Measurements from ENCODE around the gene CCDC160. TPM values are rescaled to one million over a fixed set of nuclear protein-coding genes. Genes with fewer than 3 reads are reported as not detected.
"Not testable (repeated sequence)": the region's sequence is repeated elsewhere in the genome, so short reads cannot be mapped to it uniquely, and the experiment has no call there.

CCDC160 gene
- total RNA-seq (0.09 TPM), polyA plus RNA-seq (0.43 TPM)
- long read RNA-seq, donor 1 = 0 reads
- long read RNA-seq, donor 2 = 0 reads
- long read RNA-seq, donor 3 = 0 reads
- long read RNA-seq, donor 4 = 0 reads
- long read RNA-seq, donor 5, partial matches to known transcripts = 0 of 1 reads
- long read RNA-seq, donor 5, other reads (novel, unspliced or antisense) = 0 of 1 reads
- long read RNA-seq, donor 6 = 0 reads
- long read RNA-seq, donor 7 = 0 reads
- long read RNA-seq, donor 8 = 0 reads
- long read RNA-seq, donor 9 = 0 reads
- long read RNA-seq, donor 10 = 0 reads

DNA sequence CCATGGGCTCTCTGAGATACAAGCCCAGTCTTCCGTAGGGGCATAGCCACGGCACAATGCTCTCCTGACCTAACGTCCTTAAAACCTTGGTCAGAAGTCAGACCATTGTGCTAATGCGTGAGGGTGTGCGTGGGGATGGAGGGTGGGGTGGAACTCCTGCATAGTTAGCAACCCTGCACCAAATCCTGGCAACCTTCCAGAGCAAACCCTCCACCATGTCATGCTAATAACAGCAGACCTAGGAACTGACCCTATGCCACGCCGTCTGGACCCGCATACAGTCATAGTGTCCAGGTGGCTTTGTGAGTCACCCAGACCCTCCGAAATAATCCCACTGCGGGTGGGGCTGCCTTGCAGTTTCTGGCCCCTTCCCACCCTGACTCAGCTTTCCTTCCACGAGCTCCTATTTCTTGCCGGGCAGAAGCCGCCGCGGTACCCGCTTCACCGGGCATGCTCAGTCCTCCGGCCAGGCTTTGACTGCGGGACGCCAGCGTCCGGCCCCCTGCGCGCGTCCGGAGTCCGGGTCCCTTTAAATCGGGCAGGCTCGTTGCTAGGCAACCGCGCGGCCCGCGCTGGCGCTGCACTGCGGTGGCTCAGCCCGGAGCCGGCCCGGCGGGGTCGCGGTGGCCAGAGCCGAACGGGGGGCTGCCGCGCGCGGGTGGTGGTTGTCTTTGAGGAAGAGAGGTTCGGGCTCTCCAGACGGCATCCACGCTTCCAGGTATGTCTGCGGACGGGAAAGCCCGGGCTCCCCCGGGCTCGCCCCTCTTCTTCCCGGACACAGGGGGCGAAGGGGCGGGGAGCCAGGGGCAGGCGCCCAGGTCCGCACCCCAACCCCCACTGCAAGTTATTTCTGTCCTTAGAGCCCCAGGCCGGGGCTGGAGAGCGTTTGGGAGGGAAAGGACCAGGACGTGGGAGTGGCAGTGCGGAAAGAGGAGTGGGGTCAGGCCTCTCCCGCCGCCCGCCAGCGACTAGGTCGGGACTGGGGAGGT lies at the start of gene CCDC160:
Gene CCDC160 (plus strand): TSS at position 557 of the 989 bp plus-strand sequence. CDS start 7,619 bp downstream, outside the sequence.
- H3K4me3 ChIP-seq (ENCODE audit: low read length in 2 of 2) = peak within 1 kb of the TSS in 1 of 2 donors; percentile 29
- no peak for DNase-seq (ENCODE audit: low read depth in 6 of 9, low spot score in 9 of 9)
- peaks cover 0 to 3% of the 10 kb centered on the region in 2 donors for H3K9me3 ChIP-seq (ENCODE audit: control insufficient read depth in 2 of 2, insufficient read depth in 1 of 2, low read length in 1 of 2)
- no peak within 1 kb of the TSS for H3K27ac ChIP-seq (ENCODE audit: low read depth in 1 of 2, low read length in 1 of 2)
- WGBS = 10% methylated on average over 70 of the region's 70 CpGs
- peaks cover 10 to 29% of the 10 kb centered on the region in 2 donors for H3K27me3 ChIP-seq (ENCODE audit: control insufficient read depth in 2 of 2, insufficient read depth in 1 of 2, low read length in 1 of 2)
- H3K4me1 ChIP-seq (ENCODE audit: control insufficient read depth in 2 of 2, insufficient read depth in 2 of 2, low read length in 2 of 2) = no peaks in the 10 kb centered on the region
- no peaks in the 10 kb centered on the region for H3K36me3 ChIP-seq (ENCODE audit: control insufficient read depth in 2 of 2, insufficient read depth in 2 of 2, low read length in 1 of 2)

DNA sequence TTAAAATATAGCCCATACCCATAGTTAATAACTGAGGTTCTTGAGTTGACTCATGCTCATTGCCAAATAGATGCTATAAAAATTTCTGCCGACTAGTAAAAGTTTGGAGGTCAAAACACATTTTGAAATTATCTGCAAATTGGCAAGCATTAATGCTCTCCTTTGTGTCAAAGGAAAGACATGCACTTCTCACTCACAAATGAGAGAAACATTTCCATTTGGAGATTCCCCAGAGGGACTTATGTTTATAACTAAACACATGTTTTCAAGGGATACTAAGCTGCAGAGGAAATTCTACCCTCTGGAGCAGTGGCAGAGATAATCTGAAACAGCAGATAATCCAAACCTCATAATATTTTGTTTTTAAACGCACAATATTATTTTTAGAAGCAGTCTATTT lies 45.7 kb upstream of the CCDC160 start:
- Histone ChIP-seq H3K27ac (ENCODE audit: low read depth in 1 of 2, low read length in 1 of 2) (no peak overlapping the region), H3K27me3 (ENCODE audit: control insufficient read depth in 2 of 2, insufficient read depth in 1 of 2, low read length in 1 of 2) (no peaks in the 10 kb centered on the region), H3K36me3 (ENCODE audit: control insufficient read depth in 2 of 2, insufficient read depth in 2 of 2, low read length in 1 of 2) (no peaks in the 10 kb centered on the region), H3K4me1 (ENCODE audit: control insufficient read depth in 2 of 2, insufficient read depth in 2 of 2, low read length in 2 of 2) (no peaks in the 10 kb centered on the region), H3K4me3 (ENCODE audit: low read length in 2 of 2) (no peak overlapping the region), H3K9me3 (ENCODE audit: control insufficient read depth in 2 of 2, insufficient read depth in 1 of 2, low read length in 1 of 2) (no peaks in the 10 kb centered on the region)
- DNase-seq (ENCODE audit: low read depth in 6 of 9, low spot score in 9 of 9) = no peak
- WGBS = 97% methylated on average over 2 of the region's 2 CpGs

DNA sequence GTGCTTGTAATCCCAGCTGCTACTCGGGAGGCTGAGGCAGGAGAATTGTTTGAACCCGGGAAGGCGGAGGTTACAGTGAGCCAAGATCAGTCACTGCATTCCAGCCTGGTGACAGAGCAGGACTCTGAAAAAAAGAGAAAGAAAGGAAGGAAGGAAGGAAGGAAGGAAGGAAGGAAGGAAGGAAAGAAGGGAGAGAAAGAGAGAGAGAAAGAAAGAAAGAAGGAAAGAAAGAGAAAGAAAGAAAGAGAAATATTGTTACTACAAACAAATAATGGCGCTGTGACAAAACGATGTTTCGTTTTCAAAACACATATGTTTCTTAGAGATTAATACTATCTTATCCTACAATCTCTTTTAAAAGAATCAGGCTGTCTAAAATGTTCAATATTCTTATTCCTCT lies 42.1 kb upstream of the CCDC160 start:
- Histone ChIP-seq H3K27ac (ENCODE audit: low read depth in 1 of 2, low read length in 1 of 2) (no peak overlapping the region), H3K4me1 (ENCODE audit: control insufficient read depth in 2 of 2, insufficient read depth in 2 of 2, low read length in 2 of 2) (no peaks in the 10 kb centered on the region), H3K27me3 (ENCODE audit: control insufficient read depth in 2 of 2, insufficient read depth in 1 of 2, low read length in 1 of 2) (no peaks in the 10 kb centered on the region), H3K4me3 (ENCODE audit: low read length in 2 of 2) (no peak overlapping the region), H3K36me3 (ENCODE audit: control insufficient read depth in 2 of 2, insufficient read depth in 2 of 2, low read length in 1 of 2) (no peaks in the 10 kb centered on the region), H3K9me3 (ENCODE audit: control insufficient read depth in 2 of 2, insufficient read depth in 1 of 2, low read length in 1 of 2) (no peaks in the 10 kb centered on the region)
- DNase-seq (ENCODE audit: low read depth in 6 of 9, low spot score in 9 of 9) = no peak
- 79% methylated on average over 6 of the region's 6 CpGs for WGBS

DNA sequence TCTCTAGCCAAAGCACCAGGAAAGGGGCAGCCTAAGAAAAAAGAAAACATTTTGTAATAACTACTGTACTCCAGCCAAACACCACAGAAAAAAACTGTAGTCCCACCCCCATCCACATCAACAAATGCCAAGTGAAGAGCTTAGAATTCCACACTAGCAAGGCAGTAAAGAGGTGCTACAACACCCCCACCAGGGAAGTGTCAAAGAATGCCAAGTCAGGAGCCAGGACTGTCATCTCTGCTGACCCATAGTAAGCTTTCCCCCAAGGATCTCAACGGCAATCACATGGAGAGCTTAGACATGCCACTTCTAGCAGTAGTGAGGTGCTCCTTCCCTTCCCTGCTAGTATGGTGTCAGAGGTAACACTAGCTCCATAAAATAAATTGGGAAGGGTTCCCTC lies 34.4 kb upstream of the CCDC160 start:
- WGBS = 93% methylated on average over 1 of the region's 1 CpG
- Histone ChIP-seq H3K36me3 (ENCODE audit: control insufficient read depth in 2 of 2, insufficient read depth in 2 of 2, low read length in 1 of 2) (no peaks in the 10 kb centered on the region), H3K9me3 (ENCODE audit: control insufficient read depth in 2 of 2, insufficient read depth in 1 of 2, low read length in 1 of 2) (no peaks in the 10 kb centered on the region), H3K4me1 (ENCODE audit: control insufficient read depth in 2 of 2, insufficient read depth in 2 of 2, low read length in 2 of 2) (no peaks in the 10 kb centered on the region), H3K27me3 (ENCODE audit: control insufficient read depth in 2 of 2, insufficient read depth in 1 of 2, low read length in 1 of 2) (no peaks in the 10 kb centered on the region), H3K4me3 (ENCODE audit: low read length in 2 of 2) (no peak overlapping the region), H3K27ac (ENCODE audit: low read depth in 1 of 2, low read length in 1 of 2) (no peak overlapping the region)
- no peak for DNase-seq (ENCODE audit: low read depth in 6 of 9, low spot score in 9 of 9)

DNA sequence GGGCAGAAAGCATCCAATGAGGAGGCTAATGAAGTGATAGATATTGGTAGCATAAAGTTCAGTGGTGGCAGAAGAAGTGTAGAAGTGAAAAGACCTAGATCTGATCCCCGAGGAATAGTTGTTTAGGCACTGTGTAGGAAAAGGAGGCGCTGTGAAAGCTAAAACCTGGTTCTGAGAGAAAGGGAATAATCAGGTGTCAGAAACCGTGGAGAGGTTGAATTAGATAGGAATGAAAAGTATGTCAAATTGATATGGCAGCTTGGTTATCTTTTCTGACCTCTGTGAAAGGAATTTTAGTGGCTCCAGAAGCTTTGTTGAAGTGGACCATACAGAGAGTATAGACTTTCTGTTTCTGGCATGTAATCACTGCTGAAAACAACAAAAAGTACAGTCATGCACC lies 30.8 kb upstream of the CCDC160 start:
- DNase-seq (ENCODE audit: low read depth in 6 of 9, low spot score in 9 of 9) = no peak
- H3K4me3 ChIP-seq (ENCODE audit: low read length in 2 of 2) = no peak overlapping the region
- no peak overlapping the region for H3K27ac ChIP-seq (ENCODE audit: low read depth in 1 of 2, low read length in 1 of 2)
- no peaks in the 10 kb centered on the region for H3K36me3 ChIP-seq (ENCODE audit: control insufficient read depth in 2 of 2, insufficient read depth in 2 of 2, low read length in 1 of 2)
- no peaks in the 10 kb centered on the region for H3K4me1 ChIP-seq (ENCODE audit: control insufficient read depth in 2 of 2, insufficient read depth in 2 of 2, low read length in 2 of 2)
- WGBS = 90% methylated on average over 3 of the region's 3 CpGs
- H3K27me3 ChIP-seq (ENCODE audit: control insufficient read depth in 2 of 2, insufficient read depth in 1 of 2, low read length in 1 of 2) = no peaks in the 10 kb centered on the region
- no peaks in the 10 kb centered on the region for H3K9me3 ChIP-seq (ENCODE audit: control insufficient read depth in 2 of 2, insufficient read depth in 1 of 2, low read length in 1 of 2)

DNA sequence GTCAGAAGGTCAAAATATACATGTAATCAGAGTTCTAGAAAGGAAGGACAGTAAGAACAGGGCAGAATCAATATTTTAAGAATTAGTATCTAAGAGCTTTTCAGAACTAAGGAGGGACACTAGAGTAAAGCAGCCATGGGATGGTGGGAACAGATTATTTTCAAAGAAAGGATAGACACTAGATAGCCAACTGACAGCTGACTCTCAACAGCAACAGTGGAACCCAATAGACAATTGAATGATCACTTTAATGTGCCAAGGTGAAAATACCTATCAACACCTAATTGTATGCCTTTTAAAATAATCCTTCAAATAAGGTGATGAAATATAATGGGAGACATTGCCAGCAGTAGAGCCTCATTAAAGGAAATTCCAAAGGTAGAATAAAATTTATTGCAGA lies 26.5 kb upstream of the CCDC160 start:
- Histone ChIP-seq H3K9me3 (ENCODE audit: control insufficient read depth in 2 of 2, insufficient read depth in 1 of 2, low read length in 1 of 2) (no peaks in the 10 kb centered on the region), H3K27me3 (ENCODE audit: control insufficient read depth in 2 of 2, insufficient read depth in 1 of 2, low read length in 1 of 2) (no peaks in the 10 kb centered on the region), H3K4me3 (ENCODE audit: low read length in 2 of 2) (no peak overlapping the region), H3K4me1 (ENCODE audit: control insufficient read depth in 2 of 2, insufficient read depth in 2 of 2, low read length in 2 of 2) (no peaks in the 10 kb centered on the region), H3K27ac (ENCODE audit: low read depth in 1 of 2, low read length in 1 of 2) (no peak overlapping the region), H3K36me3 (ENCODE audit: control insufficient read depth in 2 of 2, insufficient read depth in 2 of 2, low read length in 1 of 2) (no peaks in the 10 kb centered on the region)
- DNase-seq (ENCODE audit: low read depth in 6 of 9, low spot score in 9 of 9) = no peak

DNA sequence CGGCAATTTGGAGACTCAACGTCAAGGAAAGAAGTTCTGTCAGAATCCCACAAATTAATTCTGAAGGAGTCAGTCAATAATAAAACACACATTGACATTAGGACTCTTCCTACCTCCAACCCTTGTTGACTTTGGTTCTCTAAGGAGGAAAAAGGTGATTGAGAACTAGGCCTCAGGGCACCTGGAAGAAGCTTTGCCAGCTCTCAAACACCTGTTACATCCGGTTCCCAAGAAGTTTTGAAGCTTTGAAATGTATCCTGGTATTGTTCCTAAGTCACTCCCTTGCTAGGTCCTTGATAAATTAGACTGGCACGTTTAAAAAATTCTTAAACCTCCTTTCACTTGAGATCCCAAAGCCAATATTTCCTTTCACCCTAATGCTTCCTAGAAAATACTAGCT lies 1.7 kb upstream of the CCDC160 start:
- Histone ChIP-seq H3K36me3 (ENCODE audit: control insufficient read depth in 2 of 2, insufficient read depth in 2 of 2, low read length in 1 of 2) (no peaks in the 10 kb centered on the region), H3K27ac (ENCODE audit: low read depth in 1 of 2, low read length in 1 of 2) (no peak overlapping the region), H3K4me1 (ENCODE audit: control insufficient read depth in 2 of 2, insufficient read depth in 2 of 2, low read length in 2 of 2) (no peaks in the 10 kb centered on the region), H3K9me3 (ENCODE audit: control insufficient read depth in 2 of 2, insufficient read depth in 1 of 2, low read length in 1 of 2) (peaks cover 0 to 3% of the 10 kb centered on the region in 2 donors), H3K27me3 (ENCODE audit: control insufficient read depth in 2 of 2, insufficient read depth in 1 of 2, low read length in 1 of 2) (peaks cover 10 to 29% of the 10 kb centered on the region in 2 donors), H3K4me3 (ENCODE audit: low read length in 2 of 2) (no peak overlapping the region)
- no peak for DNase-seq (ENCODE audit: low read depth in 6 of 9, low spot score in 9 of 9)
- WGBS = 92% methylated on average over 4 of the region's 4 CpGs

DNA sequence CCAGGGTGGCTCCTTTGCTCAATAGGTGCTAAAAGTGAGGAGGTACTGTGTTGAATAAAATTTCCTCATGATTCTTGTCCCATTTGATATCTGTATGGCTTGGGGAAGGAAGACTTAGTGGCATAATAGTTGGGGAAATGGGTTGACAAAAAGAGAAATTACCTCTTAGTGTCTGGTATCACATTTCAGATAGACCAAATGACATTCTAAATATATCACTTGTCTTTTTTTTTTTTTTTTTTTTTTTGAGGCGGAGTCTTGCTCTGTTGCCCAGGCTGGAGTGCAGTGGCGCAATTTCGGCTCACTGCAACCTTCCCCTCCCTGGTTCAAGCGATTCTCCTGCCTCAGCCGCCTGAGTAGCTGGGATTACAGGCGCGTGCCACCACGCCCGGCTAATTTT lies 1.2 kb downstream of the CCDC160 start:
- 96% methylated on average over 9 of the region's 9 CpGs for WGBS
- not testable (repeated sequence) for H3K4me3 ChIP-seq (ENCODE audit: low read length in 2 of 2); H3K4me1 ChIP-seq (ENCODE audit: control insufficient read depth in 2 of 2, insufficient read depth in 2 of 2, low read length in 2 of 2); DNase-seq (ENCODE audit: low read depth in 6 of 9, low spot score in 9 of 9); H3K27ac ChIP-seq (ENCODE audit: low read depth in 1 of 2, low read length in 1 of 2); H3K36me3 ChIP-seq (ENCODE audit: control insufficient read depth in 2 of 2, insufficient read depth in 2 of 2, low read length in 1 of 2); H3K9me3 ChIP-seq (ENCODE audit: control insufficient read depth in 2 of 2, insufficient read depth in 1 of 2, low read length in 1 of 2)
- H3K27me3 ChIP-seq (ENCODE audit: control insufficient read depth in 2 of 2, insufficient read depth in 1 of 2, low read length in 1 of 2) = peaks cover 10 to 29% of the 10 kb centered on the region in 2 donors

DNA sequence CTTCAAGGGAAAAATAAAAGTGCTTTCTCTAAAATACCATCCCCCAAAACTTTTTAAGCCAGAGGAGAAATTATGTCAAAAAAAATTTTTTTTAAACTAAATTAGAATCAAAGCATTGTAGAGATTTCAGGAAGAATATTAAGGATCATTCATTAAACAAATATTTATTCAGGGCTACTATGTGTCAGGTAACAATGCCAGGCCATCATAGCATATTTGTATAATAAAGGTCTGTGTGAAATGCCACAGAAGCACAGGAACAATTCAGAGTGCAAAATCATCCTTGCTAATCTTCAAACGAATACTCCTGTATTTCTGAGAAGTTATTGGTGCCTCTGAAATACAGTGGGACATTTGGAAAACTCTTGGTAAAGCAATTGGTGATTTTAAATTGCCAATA lies 2.0 kb downstream of the CCDC160 start:
- DNase-seq (ENCODE audit: low read depth in 6 of 9, low spot score in 9 of 9) = no peak
- H3K36me3 ChIP-seq (ENCODE audit: control insufficient read depth in 2 of 2, insufficient read depth in 2 of 2, low read length in 1 of 2) = no peaks in the 10 kb centered on the region
- WGBS = 73% methylated on average over 1 of the region's 1 CpG
- H3K9me3 ChIP-seq (ENCODE audit: control insufficient read depth in 2 of 2, insufficient read depth in 1 of 2, low read length in 1 of 2) = peaks cover 0 to 3% of the 10 kb centered on the region in 2 donors
- H3K27ac ChIP-seq (ENCODE audit: low read depth in 1 of 2, low read length in 1 of 2) = no peak overlapping the region
- H3K4me3 ChIP-seq (ENCODE audit: low read length in 2 of 2) = no peak overlapping the region
- H3K4me1 ChIP-seq (ENCODE audit: control insufficient read depth in 2 of 2, insufficient read depth in 2 of 2, low read length in 2 of 2) = no peaks in the 10 kb centered on the region
- peaks cover 10 to 29% of the 10 kb centered on the region in 2 donors for H3K27me3 ChIP-seq (ENCODE audit: control insufficient read depth in 2 of 2, insufficient read depth in 1 of 2, low read length in 1 of 2)

Data from thymus (tissue), 14 donors.